MCF 10A (cell line): ENCODE results near the gene FMNL1. TPM values are rescaled to one million over a fixed set of nuclear protein-coding genes. Genes with fewer than 3 reads are reported as not detected.

Experiments
- BruUV-seq: library from RNA; stranded (reverse); fragments of 400-500 nt; replicated peaks from 2 replicates; lab custom pipeline; 2021; lab: Mats Ljungman, UMichigan
- CTCF ChIA-PET: fragments of 300-600 bp; sonication (Branson Sonifier 250); formaldehyde crosslinking; extraction: SDS; loops from one replicate; lab custom pipeline; 2021; ENCODE audit warnings: antibody characterized with exemption, inconsistent platforms; lab: Yijun Ruan, JAX
- POLR2A ChIA-PET: fragments of 300-600, 350-650 bp; sonication (Branson Sonifier 250); formaldehyde crosslinking; extraction: SDS; loops from one replicate; lab custom pipeline; 2020; ENCODE audit warnings: antibody characterized with exemption, inconsistent platforms; lab: Yijun Ruan, JAX
- DNase-seq: peaks from one replicate; pipeline ENCODE4 v3.0.0-alpha.2; 2018; ENCODE audit not compliant: unreplicated experiment
- H3K27ac Mint-ChIP-seq: one replicate; pipeline ENCODE4 v1.8.0; 2022; ENCODE audit warnings: mild to moderate bottlenecking, low read depth, mixed read lengths; ENCODE audit not compliant: unreplicated experiment
- H3K27me3 Mint-ChIP-seq: one replicate; pipeline ENCODE4 v1.8.0; 2022; ENCODE audit warnings: mixed read lengths; ENCODE audit not compliant: insufficient read depth, unreplicated experiment
- H3K36me3 Mint-ChIP-seq: one replicate; pipeline ENCODE4 v1.8.0; 2022; ENCODE audit warnings: mild to moderate bottlenecking, moderate library complexity, mixed read lengths; ENCODE audit not compliant: insufficient read depth, unreplicated experiment
- H3K4me1 Mint-ChIP-seq: one replicate; pipeline ENCODE4 v1.8.0; 2022; ENCODE audit warnings: mixed read lengths; ENCODE audit not compliant: insufficient read depth, unreplicated experiment
- H3K4me3 Mint-ChIP-seq: one replicate; pipeline ENCODE4 v1.8.0; 2022; ENCODE audit warnings: mild to moderate bottlenecking, moderate library complexity, mixed read lengths; ENCODE audit not compliant: unreplicated experiment
- H3K9me3 Mint-ChIP-seq: one replicate; pipeline ENCODE4 v1.8.0; 2022; ENCODE audit warnings: mixed read lengths; ENCODE audit not compliant: unreplicated experiment
- CTCF ChIP-seq: fragments of 200-600 bp; IDR thresholded peaks from one replicate; pipeline ENCODE4 v1.8.0; 2022; ENCODE audit warnings: antibody characterized with exemption, mild to moderate bottlenecking; ENCODE audit not compliant: unreplicated experiment
- intact Hi-C: fragments of 100-400 bp; cut with micrococcal nuclease; formaldehyde crosslinking; loops from 2 replicates; pipeline ENCODE4 v1.14.1; 2022
- total RNA-seq: library from RNA; stranded (reverse); gene quantifications from 2 replicates; pipeline ENCODE4 v1.2.3, GENCODE V29; 2022

The FMNL1 gene
- total RNA-seq, 1 experiment from 2014 or later, result 28.1 TPM

GRCh38 chr17:45241328-45242028 lies 19.8 kb downstream of the FMNL1 start:
- no peak for TF ChIP-seq CTCF
- H3K4me3 Mint-ChIP-seq, result no peak overlapping the region
- CTCF ChIA-PET, result interaction anchor here (0.6 to 1.5 kb wide), 3 partner anchors 22 to 106 kb away, joined by 3 to 5 read pairs (median 3); partner anchors contain the start of gene ACBD4
- H3K27ac Mint-ChIP-seq, result no peak overlapping the region
- H3K9me3 Mint-ChIP-seq, result no peaks in the 10 kb centered on the region
- no TSS peak for BruUV-seq
- no peaks in the 10 kb centered on the region for H3K27me3 Mint-ChIP-seq
- peaks cover 5% of the 10 kb centered on the region for H3K4me1 Mint-ChIP-seq
- peaks cover 8% of the 10 kb centered on the region for H3K36me3 Mint-ChIP-seq
- intact Hi-C loops, result no loop called here
- no peak for DNase-seq
- POLR2A ChIA-PET, result interaction anchor here (1.8 kb wide), 1 partner anchor 13 kb away, joined by 5 read pairs; no protein-coding TSS in a partner anchor

GRCh38 chr17:45242029-45242414 lies 20.3 kb downstream of the FMNL1 start:
- intact Hi-C loops, result no loop called here
- ChIA-PET POLR2A (interaction anchor here (0.6 kb wide), 1 partner anchor 118 kb away, joined by 4 read pairs; no protein-coding TSS in a partner anchor), CTCF (interaction anchor here (0.6 kb wide), 3 partner anchors 11 to 107 kb away, joined by 3 read pairs; partner anchors contain the start of gene ACBD4)
- no peak for TF ChIP-seq CTCF
- Mint-ChIP-seq H3K4me1 (peaks cover 10% of the 10 kb centered on the region), H3K27ac (no peak overlapping the region), H3K27me3 (no peaks in the 10 kb centered on the region), H3K36me3 (peaks cover 8% of the 10 kb centered on the region), H3K4me3 (no peak overlapping the region), H3K9me3 (no peaks in the 10 kb centered on the region)
- DNase-seq, result no peak
- no TSS peak for BruUV-seq

GRCh38 chr17:45243750-45244149 lies 22.1 kb downstream of the FMNL1 start:
- H3K4me3 Mint-ChIP-seq, result no peak overlapping the region
- H3K4me1 Mint-ChIP-seq, result peaks cover 11% of the 10 kb centered on the region
- ChIA-PET CTCF (interaction anchor here (0.6 kb wide), 1 partner anchor 530 kb away, joined by 3 read pairs; no protein-coding TSS in a partner anchor), POLR2A (interaction anchor here (0.6 kb wide), 1 partner anchor 408 kb away, joined by 3 read pairs; no protein-coding TSS in a partner anchor)
- H3K27ac Mint-ChIP-seq, result no peak overlapping the region
- intact Hi-C loops, result no loop called here
- no peak for DNase-seq
- TF ChIP-seq CTCF, result no peak
- peaks cover 8% of the 10 kb centered on the region for H3K36me3 Mint-ChIP-seq
- H3K27me3 Mint-ChIP-seq, result no peaks in the 10 kb centered on the region
- no peaks in the 10 kb centered on the region for H3K9me3 Mint-ChIP-seq
- BruUV-seq, result no TSS peak
